Mesenteric fat pad (tissue), 1 donor: ENCODE data around the gene HECTD1. TPM values are rescaled to one million over a fixed set of nuclear protein-coding genes. Genes with fewer than 3 reads are reported as not detected.
"Not testable (repeated sequence)": the region's sequence is repeated elsewhere in the genome, so short reads cannot be mapped to it uniquely, and the experiment has no call there.

ENCODE experiments used
- DNase-seq: peaks from one replicate; pipeline ENCODE4 v3.0.0-alpha.2; 2020; ENCODE audit warnings: low spot score
- total RNA-seq: library from RNA; stranded (reverse); fragmentation: NEBNext Ultra II Directional; extraction: Animal tissue kit (Norgen Biotek cat#: 25700); gene quantifications from one replicate; pipeline ENCODE4 v1.2.1, GENCODE V29; 2021
- donor health status: DM: yes; HTN: yes; CAD: no.

HECTD1 gene
- total RNA-seq, 1 donor from 2014 or later, result 164 TPM

DNA sequence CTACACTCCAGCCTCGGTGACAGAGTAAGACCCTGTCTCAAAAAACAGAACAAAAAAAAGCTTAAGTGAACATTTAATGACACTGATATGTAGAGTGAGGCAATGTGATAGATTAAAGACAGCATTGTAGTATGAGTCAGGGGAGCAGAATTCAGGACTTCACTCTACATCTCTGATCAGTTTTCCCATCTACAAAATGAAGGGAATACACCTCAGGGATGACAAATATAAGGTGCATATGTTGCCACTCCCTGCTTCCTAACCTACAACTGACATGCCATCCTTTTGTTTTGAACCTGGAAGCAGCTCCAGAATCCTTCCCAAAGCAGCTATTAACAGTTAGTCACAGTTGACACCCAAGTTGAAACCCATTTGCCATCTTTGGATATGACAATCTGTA lies 150.6 kb downstream of the HECTD1 start:
- no peak for DNase-seq

DNA sequence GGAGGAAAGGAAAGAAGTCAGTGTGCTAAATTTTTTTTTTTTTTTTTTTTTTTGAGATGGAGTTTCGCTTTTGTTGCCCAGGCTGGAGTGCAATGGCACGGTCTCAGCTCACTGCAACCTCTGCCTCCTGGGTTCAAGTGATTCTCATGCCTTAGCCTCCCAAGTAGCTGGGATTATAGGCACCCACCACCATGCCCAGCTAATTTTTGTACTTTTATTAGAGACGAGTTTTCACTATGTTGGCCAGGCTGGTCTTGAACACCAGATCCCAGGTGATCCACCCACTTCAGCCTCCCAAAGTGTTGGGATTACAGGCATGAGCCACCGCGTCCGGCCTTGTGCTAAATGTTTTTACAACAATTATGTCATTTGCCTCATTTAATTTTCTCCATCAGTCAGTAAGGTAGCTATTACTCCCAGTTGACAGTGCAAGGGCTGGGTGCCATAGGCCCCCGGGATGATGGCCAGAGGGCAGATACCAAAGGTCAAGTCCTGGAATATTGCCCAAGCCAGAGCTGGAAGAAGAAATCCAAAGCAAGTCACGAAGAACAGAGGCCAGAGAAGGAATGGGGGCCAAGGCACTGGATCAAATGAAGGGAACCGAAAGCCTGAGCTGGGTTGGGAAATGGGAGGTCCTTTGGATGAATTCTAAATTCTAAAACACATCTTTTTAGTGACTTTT lies 154.5 kb downstream of the HECTD1 start:
- not testable (repeated sequence) for DNase-seq

DNA sequence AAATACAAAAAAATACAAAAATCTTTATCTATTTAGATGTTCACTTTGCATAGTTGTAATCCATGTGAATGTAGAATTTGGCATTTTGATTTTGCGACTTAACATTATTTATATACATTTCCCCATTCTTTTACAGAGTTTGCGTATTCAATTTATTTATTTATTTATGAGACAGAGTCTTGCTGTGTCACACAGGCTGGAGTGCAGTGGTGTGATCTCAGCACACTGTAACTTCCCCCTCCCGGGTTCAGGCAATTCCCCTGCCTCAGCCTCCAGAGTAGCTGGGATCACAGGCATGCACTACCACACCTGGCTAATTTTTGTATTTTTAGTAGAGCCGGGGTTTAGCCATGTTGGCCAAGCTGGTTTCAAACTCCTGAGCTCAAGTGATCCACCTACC lies 156.1 kb downstream of the HECTD1 start:
- DNase-seq, result no peak

DNA sequence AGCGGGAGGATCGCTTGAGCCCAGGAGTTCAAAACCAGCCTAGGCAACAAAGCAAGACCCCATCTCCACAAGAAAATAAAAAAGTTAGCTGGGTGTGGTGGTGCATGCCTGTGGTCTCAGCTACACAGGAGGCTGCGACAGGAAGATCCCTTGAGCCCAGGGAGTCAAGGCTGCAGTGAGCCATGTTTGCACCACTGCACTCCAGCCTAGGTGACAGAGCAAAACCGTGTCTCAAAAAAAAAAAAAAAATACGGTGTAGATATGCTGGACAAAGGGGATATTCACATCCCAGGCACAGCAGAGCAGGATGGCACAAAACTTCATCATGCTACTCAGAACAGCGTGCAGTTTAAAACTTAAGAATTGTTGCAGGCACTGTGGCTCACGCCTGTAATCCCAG lies 156.6 kb downstream of the HECTD1 start:
- DNase-seq, result no peak

Other genes starting within 250 kb of the HECTD1 start
- 7.3 TPM for gene AP4S1, start 182.1 kb downstream of the HECTD1 start, total RNA-seq
- gene STRN3, start 181.4 kb downstream of the HECTD1 start, total RNA-seq, result 42.0 TPM
- gene HEATR5A, start 212.8 kb upstream of the HECTD1 start, total RNA-seq, result 56.7 TPM
- gene DTD2, start 249.7 kb upstream of the HECTD1 start, total RNA-seq, result 30.0 TPM